Stomach (tissue), 9 donors: ENCODE data around the gene MYH6. TPM values are rescaled to one million over a fixed set of nuclear protein-coding genes. Genes with fewer than 3 reads are reported as not detected.

ENCODE experiments used
- DNase-seq, 2 donors: peaks; one replicate each; pipeline versions ENCODE4 v3.0.0 to v3.0.0-alpha.2; 2013 to 2019
- H3K27ac ChIP-seq, 5 donors: fragments of 200-600 bp in 4 of 5; sonication (generic) in 4 of 5; one replicate each; pipeline ENCODE4 v1.5.1; 2013 to 2019; ENCODE audit warnings: mild to moderate bottlenecking in 1 of 5, moderate library complexity in 1 of 5
- H3K27me3 ChIP-seq, 3 donors: fragments of 200-600 bp; sonication (generic); one replicate each; pipeline ENCODE4 v1.5.1; 2017 to 2019; ENCODE audit warnings: mixed run types in 1 of 3
- H3K36me3 ChIP-seq, 4 donors: fragments of 200-600 bp; sonication (generic); 1 replicate in 3 of 4; 2 replicates in 1 of 4; pipeline ENCODE4 v1.5.1; 2016 to 2019
- H3K4me1 ChIP-seq, 4 donors: fragments of 200-600 bp; sonication (generic); one replicate each; pipeline ENCODE4 v1.5.1; 2016 to 2019
- H3K4me3 ChIP-seq, 4 donors: fragments of 200-600 bp; sonication (generic) in 3 of 4; one replicate each; pipeline ENCODE4 v1.5.1; 2016 to 2019; ENCODE audit warnings: mild to moderate bottlenecking in 1 of 4
- H3K9me3 ChIP-seq, 4 donors: fragments of 200-600 bp; sonication (generic); one replicate each; pipeline ENCODE4 v1.5.1; 2016 to 2019
- EP300 ChIP-seq: sonication (generic); formaldehyde crosslinking; IDR thresholded peaks from one replicate; pipeline ENCODE4 v1.6.1; 2017; ENCODE audit warnings: antibody characterized with exemption
- POLR2A ChIP-seq, 4 donors: fragments of 450-650 bp; IDR thresholded peaks; one replicate each; pipeline ENCODE4 v1.6.1; 2016; ENCODE audit warnings: antibody characterized with exemption in 4 of 4, control low read depth in 2 of 4, mild to moderate bottlenecking in 1 of 4, moderate library complexity in 1 of 4
- POLR2AphosphoS5 ChIP-seq, 3 donors: sonication (generic); formaldehyde crosslinking; IDR thresholded peaks; one replicate each; pipeline ENCODE4 v1.6.1; 2016; ENCODE audit warnings: antibody characterized with exemption in 3 of 3
- WGBS, 5 donors: extraction: QIAGEN DNeasy Blood & Tissue Kit in 3 of 5; methylation state at CpG; one replicate each; pipeline versions ENCODE4 v1.1.5 to v1.1.7; 2013 to 2018; 5-methylcytosine and 5-hydroxymethylcytosine counted together
- intact Hi-C: fragments of 100-400 bp; cut with DNase I; formaldehyde crosslinking; loops from one replicate; pipeline ENCODE4 v1.15.1; 2023; ENCODE audit warnings: low total_unique reads
- polyA plus RNA-seq, 3 donors: library from polyadenylated mRNA; stranded (reverse); fragments of 200-250 nt; gene quantifications; one replicate each; pipeline ENCODE4 v1.2.3, GENCODE V29; 2013
- total RNA-seq, 5 donors: library from RNA; depleted of rRNA; stranded (reverse); fragments of >200 nt; gene quantifications; one replicate each; pipeline versions ENCODE4 v1.1.0 to v1.2.3, GENCODE V29; 2014 to 2016
- TF ChIP-seq, protein P1 (sequence below), 7 experiments: fragments of 450-650 bp in 4 of 7; fragments of 200-600 bp in 3 of 7; sonication (generic) in 3 of 7; IDR thresholded peaks; one replicate each; pipeline ENCODE4 v1.5.1; 2016 to 2019; ENCODE audit warnings: antibody characterized with exemption in 7 of 7, control low read depth in 2 of 7, mild to moderate bottlenecking in 1 of 7
- donor health status: healthy with polysubstance abuse.
- donor health status: Bipolar disorder and iron deficiency.
- donor health status: healthy.

MYH6 gene
- total and polyA plus RNA-seq, 8 donors, result 0.37 to 3.2 (median 0.97) TPM; not detected in 4

DNA sequence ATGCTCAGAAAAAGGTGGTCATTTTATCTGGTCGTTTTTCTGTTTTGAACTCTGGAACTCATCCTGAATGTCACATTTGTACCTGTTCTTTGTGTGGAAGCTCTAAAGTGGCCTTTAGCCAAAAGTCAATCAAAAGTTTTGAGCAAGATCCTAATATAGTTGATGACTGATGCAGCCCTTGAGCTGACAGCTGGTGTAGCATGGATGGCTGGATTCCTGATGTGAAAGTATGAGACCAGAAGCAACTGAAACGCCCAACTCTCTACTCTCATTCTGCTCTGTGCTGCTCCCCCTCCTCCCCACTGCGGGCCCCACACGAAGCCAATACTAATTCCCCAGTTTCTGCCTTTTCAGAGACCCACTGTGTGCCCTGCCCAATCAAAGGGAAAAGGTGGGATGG lies 37.7 kb upstream of the MYH6 start:
- DNase-seq, result no peak
- Histone ChIP-seq H3K27ac (no peak overlapping the region), H3K36me3 (no peaks in the 10 kb centered on the region), H3K4me1 (peaks cover 0 to 14% (median 3%) of the 10 kb centered on the region in 4 donors), H3K4me3 (no peak overlapping the region), H3K9me3 (no peaks in the 10 kb centered on the region), H3K27me3 (no peaks in the 10 kb centered on the region)
- 70 to 84% (median 73%) methylated on average over 4 of the region's 4 CpGs for WGBS, 5 donors
- intact Hi-C loops, result no loop called here
- TF ChIP-seq POLR2AphosphoS5 (IDR thresholded peaks at IDR 0.05) (no peak), POLR2A (IDR thresholded peaks at IDR 0.05) (no peak), EP300 (no peak)
- TF ChIP-seq, protein P1, sequence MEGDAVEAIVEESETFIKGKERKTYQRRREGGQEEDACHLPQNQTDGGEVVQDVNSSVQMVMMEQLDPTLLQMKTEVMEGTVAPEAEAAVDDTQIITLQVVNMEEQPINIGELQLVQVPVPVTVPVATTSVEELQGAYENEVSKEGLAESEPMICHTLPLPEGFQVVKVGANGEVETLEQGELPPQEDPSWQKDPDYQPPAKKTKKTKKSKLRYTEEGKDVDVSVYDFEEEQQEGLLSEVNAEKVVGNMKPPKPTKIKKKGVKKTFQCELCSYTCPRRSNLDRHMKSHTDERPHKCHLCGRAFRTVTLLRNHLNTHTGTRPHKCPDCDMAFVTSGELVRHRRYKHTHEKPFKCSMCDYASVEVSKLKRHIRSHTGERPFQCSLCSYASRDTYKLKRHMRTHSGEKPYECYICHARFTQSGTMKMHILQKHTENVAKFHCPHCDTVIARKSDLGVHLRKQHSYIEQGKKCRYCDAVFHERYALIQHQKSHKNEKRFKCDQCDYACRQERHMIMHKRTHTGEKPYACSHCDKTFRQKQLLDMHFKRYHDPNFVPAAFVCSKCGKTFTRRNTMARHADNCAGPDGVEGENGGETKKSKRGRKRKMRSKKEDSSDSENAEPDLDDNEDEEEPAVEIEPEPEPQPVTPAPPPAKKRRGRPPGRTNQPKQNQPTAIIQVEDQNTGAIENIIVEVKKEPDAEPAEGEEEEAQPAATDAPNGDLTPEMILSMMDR (IDR thresholded peaks at IDR 0.05), result no peak

GRCh38 chr14:23444314-23444713 lies 36.2 kb upstream of the MYH6 start:
- intact Hi-C loops, result no loop called here

GRCh38 chr14:23443881-23444280 lies 35.8 kb upstream of the MYH6 start:
- H3K27me3 ChIP-seq, result no peaks in the 10 kb centered on the region
- 70 to 86% (median 76%) methylated on average over 6 of the region's 6 CpGs for WGBS, 5 donors
- intact Hi-C loops, result no loop called here

More at GRCh38 chr14:23444314-23444713, 36.2 kb upstream of the MYH6 start:
- no peak for DNase-seq
- Histone ChIP-seq H3K4me3 (no peak overlapping the region), H3K27ac (no peak overlapping the region), H3K4me1 (peaks cover 0 to 14% (median 3%) of the 10 kb centered on the region in 4 donors), H3K36me3 (no peaks in the 10 kb centered on the region), H3K9me3 (no peaks in the 10 kb centered on the region), H3K27me3 (no peaks in the 10 kb centered on the region)
- WGBS, 5 donors, result 50 to 72% (median 65%) methylated on average over 1 of the region's 1 CpG
- no peak for TF ChIP-seq POLR2AphosphoS5 (IDR thresholded peaks at IDR 0.05)
- TF ChIP-seq, protein P1 (IDR thresholded peaks at IDR 0.05), result no peak
- TF ChIP-seq POLR2A (IDR thresholded peaks at IDR 0.05), result no peak
- TF ChIP-seq EP300, result no peak

GRCh38 chr14:23443411-23443812 lies 35.3 kb upstream of the MYH6 start:
- intact Hi-C loops, result no loop called here
- DNase-seq, result no peak
- WGBS, 5 donors, result 73 to 82% (median 77%) methylated on average over 11 of the region's 11 CpGs

More at GRCh38 chr14:23443881-23444280, 35.8 kb upstream of the MYH6 start:
- DNase-seq, result no peak
- Histone ChIP-seq H3K9me3 (no peaks in the 10 kb centered on the region), H3K4me1 (peaks cover 0 to 14% (median 3%) of the 10 kb centered on the region in 4 donors), H3K36me3 (no peaks in the 10 kb centered on the region), H3K4me3 (no peak overlapping the region), H3K27ac (no peak overlapping the region)
- TF ChIP-seq EP300, result no peak
- no peak for TF ChIP-seq POLR2A (IDR thresholded peaks at IDR 0.05)
- TF ChIP-seq, protein P1 (IDR thresholded peaks at IDR 0.05), result no peak
- no peak for TF ChIP-seq POLR2AphosphoS5 (IDR thresholded peaks at IDR 0.05)

More at GRCh38 chr14:23443411-23443812, 35.3 kb upstream of the MYH6 start:
- H3K4me3 ChIP-seq, result no peak overlapping the region
- H3K27ac ChIP-seq, result no peak overlapping the region
- peaks cover 0 to 14% (median 3%) of the 10 kb centered on the region in 4 donors for H3K4me1 ChIP-seq
- H3K9me3 ChIP-seq, result no peaks in the 10 kb centered on the region
- H3K36me3 ChIP-seq, result no peaks in the 10 kb centered on the region
- TF ChIP-seq EP300 (no peak), POLR2A (IDR thresholded peaks at IDR 0.05) (no peak), POLR2AphosphoS5 (IDR thresholded peaks at IDR 0.05) (no peak)
- TF ChIP-seq, protein P1 (IDR thresholded peaks at IDR 0.05), result no peak
- H3K27me3 ChIP-seq, result no peaks in the 10 kb centered on the region
